H9 (cell line): ENCODE data around the gene PLPPR2. TPM values are rescaled to one million over a fixed set of nuclear protein-coding genes. Genes with fewer than 3 reads are reported as not detected.

Experiments used
- DNase-seq: peaks from one replicate; pipeline ENCODE4 v3.0.0-alpha.2; 2017
- H2AFZ ChIP-seq: one replicate; pipeline ENCODE4 v1.6.1; 2013; ENCODE audit warnings: mild to moderate bottlenecking, low read length, control low read depth, moderate library complexity
- H2AK5ac ChIP-seq: 2 replicates; pipeline ENCODE4 v1.6.1; 2013; ENCODE audit warnings: low read length, control low read depth, mixed read lengths; ENCODE audit not compliant: insufficient read length
- H2BK120ac ChIP-seq: one replicate; pipeline ENCODE4 v1.6.1; 2013; ENCODE audit warnings: low read depth, mild to moderate bottlenecking, low read length, control low read depth, inconsistent platforms; ENCODE audit not compliant: poor library complexity, severe bottlenecking
- H2BK12ac ChIP-seq: 2 replicates; pipeline ENCODE4 v1.6.1; 2013; ENCODE audit warnings: low read length, control low read depth, mixed read lengths, low read depth; ENCODE audit not compliant: insufficient read length
- H2BK15ac ChIP-seq: 2 replicates; pipeline ENCODE4 v1.6.1; 2013; ENCODE audit warnings: low read depth, low read length, control low read depth
- H2BK20ac ChIP-seq: one replicate; pipeline ENCODE4 v1.6.1; 2013; ENCODE audit warnings: low read depth, mild to moderate bottlenecking, low read length, control low read depth, inconsistent platforms; ENCODE audit not compliant: poor library complexity, severe bottlenecking
- H2BK5ac ChIP-seq: 2 replicates; pipeline ENCODE4 v1.6.1; 2013; ENCODE audit warnings: low read length, control low read depth, mixed read lengths; ENCODE audit not compliant: insufficient read length
- H3K14ac ChIP-seq: 2 replicates; pipeline ENCODE4 v1.6.1; 2013; ENCODE audit warnings: low read length, control low read depth; ENCODE audit not compliant: insufficient read depth
- H3K18ac ChIP-seq: 2 replicates; pipeline ENCODE4 v1.6.1; 2013; ENCODE audit warnings: low read depth, mild to moderate bottlenecking, mixed read lengths, low read length, control low read depth; ENCODE audit not compliant: insufficient read length
- H3K23ac ChIP-seq: 2 replicates; pipeline ENCODE4 v1.6.1; 2013; ENCODE audit warnings: low read length, control low read depth, mixed read lengths, low read depth; ENCODE audit not compliant: insufficient read length
- H3K23me2 ChIP-seq: 2 replicates; pipeline ENCODE4 v1.6.1; 2013; ENCODE audit warnings: low read depth, mild to moderate bottlenecking, mixed read lengths, low read length, control low read depth; ENCODE audit not compliant: insufficient read length, poor library complexity, severe bottlenecking
- H3K27ac ChIP-seq: 2 replicates; pipeline ENCODE4 v1.5.1; 2013; ENCODE audit warnings: low read length, control low read depth, mixed read lengths, low read depth; ENCODE audit not compliant: insufficient read length
- H3K27me3 ChIP-seq: 2 replicates; pipeline ENCODE4 v1.6.1; 2013; ENCODE audit warnings: low read length, control low read depth, inconsistent platforms; ENCODE audit not compliant: insufficient read depth
- H3K4ac ChIP-seq: 2 replicates; pipeline ENCODE4 v1.6.1; 2013; ENCODE audit warnings: low read depth, mild to moderate bottlenecking, control low read depth, inconsistent platforms, low read length, moderate library complexity
- H3K4me1 ChIP-seq: 2 replicates; pipeline ENCODE4 v1.6.1; 2013; ENCODE audit warnings: low read length, control low read depth, inconsistent platforms; ENCODE audit not compliant: insufficient read depth
- H3K4me2 ChIP-seq: 2 replicates; pipeline ENCODE4 v1.6.1; 2013; ENCODE audit warnings: low read length, control low read depth, mixed read lengths; ENCODE audit not compliant: insufficient read length, insufficient read depth
- H3K56ac ChIP-seq: 2 replicates; pipeline ENCODE4 v1.6.1; 2013; ENCODE audit warnings: low read depth, mild to moderate bottlenecking, mixed read lengths, low read length, control low read depth; ENCODE audit not compliant: insufficient read length
- H3K79me1 ChIP-seq: 2 replicates; pipeline ENCODE4 v1.6.1; 2013; ENCODE audit warnings: low read depth, mild to moderate bottlenecking, moderate library complexity, low read length, control low read depth, inconsistent platforms; ENCODE audit not compliant: insufficient read depth, poor library complexity, severe bottlenecking
- H3K79me2 ChIP-seq: 2 replicates; pipeline ENCODE4 v1.6.1; 2013; ENCODE audit warnings: low read length, control low read depth, inconsistent platforms; ENCODE audit not compliant: insufficient read depth
- H3K9ac ChIP-seq: 2 replicates; pipeline ENCODE4 v1.6.1; 2013; ENCODE audit warnings: low read length, control low read depth, mixed read lengths; ENCODE audit not compliant: insufficient read length; ENCODE audit errors: extremely low read depth
- H3K9me3 ChIP-seq: one replicate; pipeline ENCODE4 v1.6.1; 2013; ENCODE audit warnings: low read depth, low read length, inconsistent platforms; ENCODE audit not compliant: control insufficient read depth
- H3T11ph ChIP-seq: one replicate; pipeline ENCODE4 v1.6.1; 2013; ENCODE audit warnings: mild to moderate bottlenecking, low read length, control low read depth, inconsistent platforms
- H4K20me1 ChIP-seq: one replicate; pipeline ENCODE4 v1.6.1; 2013; ENCODE audit not compliant: control insufficient read depth, insufficient read length, insufficient read depth
- H4K5ac ChIP-seq: 2 replicates; pipeline ENCODE4 v1.6.1; 2013; ENCODE audit warnings: low read depth, mild to moderate bottlenecking, mixed read lengths, low read length, control low read depth; ENCODE audit not compliant: insufficient read length
- H4K8ac ChIP-seq: replicated peaks from 2 replicates; pipeline ENCODE4 v1.6.1; 2013; ENCODE audit warnings: low read length, control low read depth, mixed read lengths, low read depth; ENCODE audit not compliant: insufficient read length
- H4K91ac ChIP-seq: 2 replicates; pipeline ENCODE4 v1.6.1; 2013; ENCODE audit warnings: low read depth, mild to moderate bottlenecking, moderate library complexity, mixed read lengths, low read length, control low read depth; ENCODE audit not compliant: insufficient read length
- H3K27ac Mint-ChIP-seq, 3 experiments: 2 replicates in 2 of 3; 3 replicates in 1 of 3; pipeline ENCODE4 v1.8.0; 2020 to 2021; ENCODE audit warnings: mixed read lengths in 3 of 3, mild to moderate bottlenecking in 1 of 3, moderate library complexity in 1 of 3
- H3K27me3 Mint-ChIP-seq: 2 replicates; pipeline ENCODE4 v1.8.0; 2021; ENCODE audit warnings: low read depth, mild to moderate bottlenecking, moderate library complexity, mixed read lengths
- H3K36me3 Mint-ChIP-seq, 3 experiments: 2 replicates in 2 of 3; 3 replicates in 1 of 3; pipeline ENCODE4 v1.8.0; 2020 to 2021; ENCODE audit warnings: low read depth in 3 of 3, mixed read lengths in 3 of 3; ENCODE audit not compliant: insufficient read depth in 1 of 3
- H3K4me1 Mint-ChIP-seq, 2 experiments: 2 replicates each; pipeline ENCODE4 v1.8.0; 2020; ENCODE audit warnings: mixed read lengths in 2 of 2
- H3K4me3 Mint-ChIP-seq, 2 experiments: 2 replicates in 1 of 2; 3 replicates in 1 of 2; pipeline ENCODE4 v1.8.0; 2020 to 2021; ENCODE audit warnings: mild to moderate bottlenecking in 2 of 2, mixed read lengths in 2 of 2, moderate library complexity in 1 of 2
- H3K9me3 Mint-ChIP-seq, 2 experiments: 2 replicates in 1 of 2; 3 replicates in 1 of 2; pipeline ENCODE4 v1.8.0; 2020; ENCODE audit warnings: mild to moderate bottlenecking in 2 of 2, mixed read lengths in 2 of 2, moderate library complexity in 1 of 2
- WGBS: extraction: QIAGEN DNeasy Blood & Tissue Kit; methylation state at CpG from one replicate; pipeline ENCODE4 v1.1.7; 2013; ENCODE audit warnings: missing lambda C conversion rate, low lambda C conversion rate, mixed read lengths; ENCODE audit not compliant: insufficient read length; ENCODE audit errors: extremely low coverage; 5-methylcytosine and 5-hydroxymethylcytosine counted together
- total RNA-seq: library from RNA; stranded (reverse); gene quantifications from 2 replicates; pipeline ENCODE4 v1.2.1, GENCODE V29; 2021
- TF ChIP-seq, protein P1 (sequence below): fragments of 200-600 bp; sonication (generic); conservative IDR thresholded peaks from 3 replicates; pipeline ENCODE4 v1.8.0; 2021; ENCODE audit warnings: antibody characterized with exemption, mild to moderate bottlenecking

Gene PLPPR2
- total RNA-seq, 1 experiment from 2014 or later, result 8.0 TPM

DNA sequence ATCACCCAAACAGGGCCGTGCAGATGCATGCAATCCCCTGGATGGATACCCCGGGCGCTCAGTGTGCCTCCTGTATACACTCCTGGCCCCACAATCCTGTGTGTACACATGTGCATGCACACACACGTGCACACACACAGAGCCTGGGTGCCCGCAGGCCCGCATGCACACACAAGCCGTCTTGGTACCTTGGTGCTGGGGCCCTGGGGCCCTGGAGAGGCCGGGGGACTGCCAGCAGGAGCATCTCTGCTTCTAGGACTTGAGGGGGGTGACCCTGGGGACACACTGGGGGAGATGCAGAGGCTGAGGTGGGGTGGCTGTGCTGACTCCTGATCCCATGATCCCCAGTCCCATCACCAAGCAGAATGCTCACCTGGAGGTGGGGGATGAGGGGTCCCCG, 44.4 kb downstream of the PLPPR2 start:
- no peak overlapping the region for H3K9ac ChIP-seq
- no peak overlapping the region for H2BK20ac ChIP-seq
- no peak overlapping the region for H4K5ac ChIP-seq
- no peak overlapping the region for H3K23ac ChIP-seq
- H3K27ac Mint-ChIP-seq, result no peak overlapping the region
- no peaks in the 10 kb centered on the region for H3K9me3 ChIP-seq
- no peak overlapping the region for H3K14ac ChIP-seq
- no peaks in the 10 kb centered on the region for H3K79me1 ChIP-seq
- H2BK12ac ChIP-seq, result no peak overlapping the region
- no peak overlapping the region for H4K8ac ChIP-seq
- no peak overlapping the region for H2AFZ ChIP-seq
- H3K18ac ChIP-seq, result no peak overlapping the region
- no peaks in the 10 kb centered on the region for H3K79me2 ChIP-seq
- no peaks in the 10 kb centered on the region for H3K27me3 Mint-ChIP-seq
- no peak for DNase-seq
- H3K56ac ChIP-seq, result no peak overlapping the region
- peaks cover 2% of the 10 kb centered on the region; the same call in 1 of the 2 replicates for H3K4me1 ChIP-seq
- H4K91ac ChIP-seq, result no peak overlapping the region
- no peak overlapping the region for H3T11ph ChIP-seq
- peaks cover 2% of the 10 kb centered on the region for H3K23me2 ChIP-seq
- no peak overlapping the region for H2BK15ac ChIP-seq
- no peak overlapping the region for H2BK5ac ChIP-seq
- peaks cover 4 to 6% of the 10 kb centered on the region in 2 experiments for H3K4me1 Mint-ChIP-seq
- no peak overlapping the region for H3K4me3 Mint-ChIP-seq
- no peak overlapping the region for H2BK120ac ChIP-seq
- H2AK5ac ChIP-seq, result no peak overlapping the region
- no peak overlapping the region for H3K27ac ChIP-seq
- TF ChIP-seq, protein P1, sequence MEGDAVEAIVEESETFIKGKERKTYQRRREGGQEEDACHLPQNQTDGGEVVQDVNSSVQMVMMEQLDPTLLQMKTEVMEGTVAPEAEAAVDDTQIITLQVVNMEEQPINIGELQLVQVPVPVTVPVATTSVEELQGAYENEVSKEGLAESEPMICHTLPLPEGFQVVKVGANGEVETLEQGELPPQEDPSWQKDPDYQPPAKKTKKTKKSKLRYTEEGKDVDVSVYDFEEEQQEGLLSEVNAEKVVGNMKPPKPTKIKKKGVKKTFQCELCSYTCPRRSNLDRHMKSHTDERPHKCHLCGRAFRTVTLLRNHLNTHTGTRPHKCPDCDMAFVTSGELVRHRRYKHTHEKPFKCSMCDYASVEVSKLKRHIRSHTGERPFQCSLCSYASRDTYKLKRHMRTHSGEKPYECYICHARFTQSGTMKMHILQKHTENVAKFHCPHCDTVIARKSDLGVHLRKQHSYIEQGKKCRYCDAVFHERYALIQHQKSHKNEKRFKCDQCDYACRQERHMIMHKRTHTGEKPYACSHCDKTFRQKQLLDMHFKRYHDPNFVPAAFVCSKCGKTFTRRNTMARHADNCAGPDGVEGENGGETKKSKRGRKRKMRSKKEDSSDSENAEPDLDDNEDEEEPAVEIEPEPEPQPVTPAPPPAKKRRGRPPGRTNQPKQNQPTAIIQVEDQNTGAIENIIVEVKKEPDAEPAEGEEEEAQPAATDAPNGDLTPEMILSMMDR, result no peak
- no peak overlapping the region for H3K4me2 ChIP-seq
- H4K20me1 ChIP-seq, result no peaks in the 10 kb centered on the region
- H3K4ac ChIP-seq, result no peak overlapping the region
- peaks cover 11 to 58% (median 54%) of the 10 kb centered on the region in 3 experiments; a peak in 6 of 7 replicates for H3K36me3 Mint-ChIP-seq
- WGBS, result no CpG with 5 or more reads among the region's 9 CpGs
- H3K9me3 Mint-ChIP-seq, result no peaks in the 10 kb centered on the region
- no peaks in the 10 kb centered on the region for H3K27me3 ChIP-seq
